ENCODE results near the gene EBI3.
A peak's percentile ranks its signal among the peaks of the same experiment; 100 is the strongest.
"Not testable (repeated sequence)": the region's sequence is repeated elsewhere in the genome, so short reads cannot be mapped to it uniquely, and the experiment has no call there.

The EBI3 gene

GRCh38 chr19:4278010-4278409 lies 48.7 kb downstream of the EBI3 start:
- no peak for DNase-seq (ENCODE audit: low read depth)

GRCh38 chr19:4278419-4279266 lies 49.3 kb downstream of the EBI3 start, which contains the start of gene SHD:
Gene SHD, plus strand, starts transcription at chr19:4279266. Its CDS starts 798 bp downstream, at chr19:4280064.
- DNase-seq (ENCODE audit: low read depth), result no peak

- no peak for DNase-seq (ENCODE audit: low read depth)
These were observed 49.9 kb downstream of the EBI3 start for GRCh38 chr19:4279267-4279529.

GRCh38 chr19:4279530-4280422 lies 50.5 kb downstream of the EBI3 start:
- DNase-seq (ENCODE audit: low read depth), result no peak

DNA sequence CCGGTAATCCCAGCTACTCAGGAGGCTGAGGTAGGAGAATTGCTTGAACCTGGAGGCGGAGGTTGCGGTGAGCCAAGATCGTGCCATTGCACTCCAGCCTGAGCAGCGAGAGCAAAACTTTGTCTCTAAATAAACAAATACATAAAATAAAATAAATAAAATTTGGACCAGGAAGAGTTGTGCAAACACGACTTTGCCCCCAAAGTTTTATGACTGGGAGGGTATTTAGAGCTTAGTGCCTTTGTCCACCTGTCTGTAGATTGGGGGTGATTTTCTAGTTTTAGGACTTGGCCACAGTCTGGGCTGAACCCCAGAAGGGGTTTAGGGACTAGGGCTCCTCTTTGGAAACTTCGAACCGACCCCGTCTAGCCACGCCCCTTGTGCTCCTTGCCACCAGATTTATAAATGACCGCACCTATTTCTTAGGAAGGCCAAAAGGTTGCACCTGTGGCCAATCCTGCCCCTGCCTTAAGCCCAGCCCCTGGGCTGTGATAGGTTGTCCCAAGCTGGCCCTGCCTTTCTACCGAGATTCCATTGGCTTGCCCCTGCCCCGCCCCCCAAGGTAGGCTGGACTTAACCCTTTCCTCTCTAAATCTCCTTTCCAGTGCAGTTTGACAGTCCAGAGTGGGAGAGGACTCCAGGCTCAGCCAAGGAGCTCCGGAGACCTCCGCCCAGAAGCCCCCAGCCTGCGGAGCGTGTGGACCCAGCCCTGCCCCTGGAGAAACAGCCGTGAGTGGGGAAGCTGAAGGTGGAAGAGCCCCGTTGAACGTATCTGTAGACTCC lies 55.0 kb downstream of the EBI3 start:
- DNase-seq (ENCODE audit: low read depth), result peak; percentile 44

DNA sequence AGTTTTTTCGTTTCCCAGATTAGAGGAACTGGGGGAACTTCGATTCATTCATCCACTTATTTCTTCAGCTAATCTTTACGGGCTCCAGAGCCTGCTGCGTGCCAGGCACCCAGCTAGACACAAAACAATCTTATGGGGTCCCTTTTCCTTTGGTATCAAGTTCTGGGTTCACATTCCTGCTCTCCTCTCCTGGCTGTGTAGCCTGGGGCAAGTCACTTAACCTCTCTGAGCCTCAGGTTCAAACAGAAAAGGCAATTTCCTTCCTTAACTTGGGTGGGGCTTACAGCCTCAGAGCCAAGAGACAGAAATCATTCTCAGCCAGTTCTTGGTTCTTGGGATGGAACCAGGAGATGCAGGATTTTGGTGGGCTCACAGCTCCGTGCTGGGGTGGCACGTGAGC lies 55.7 kb downstream of the EBI3 start:
- DNase-seq (ENCODE audit: low read depth), result no peak

DNA sequence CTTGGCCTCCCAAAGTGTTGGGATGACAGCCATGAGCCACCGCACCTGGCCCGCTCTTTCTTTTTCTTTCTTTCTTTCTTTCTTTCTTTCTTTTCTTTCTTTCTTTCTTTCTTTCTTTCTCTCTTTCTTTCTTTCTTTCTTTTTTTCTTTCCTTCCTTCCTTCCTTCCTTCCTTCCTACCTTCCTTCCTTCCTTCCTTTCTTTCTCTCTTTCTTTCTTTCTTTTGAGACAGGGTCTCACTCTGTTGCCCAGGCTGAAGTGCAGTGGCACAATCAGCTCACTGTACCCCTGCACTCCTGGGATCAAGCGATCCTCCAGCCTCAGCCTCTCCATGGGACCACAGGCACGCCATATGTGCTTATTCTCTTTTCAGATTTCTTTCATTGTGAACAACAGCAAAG lies 56.8 kb downstream of the EBI3 start:
- DNase-seq (ENCODE audit: low read depth), result not testable (repeated sequence)
